HG02970 (cell line): Measurements from ENCODE around the gene NOTO.
"Not testable (repeated sequence)": the region's sequence is repeated elsewhere in the genome, so short reads cannot be mapped to it uniquely, and the experiment has no call there.

Experiments used
- ATAC-seq: cut with Tn5 transposase; IDR thresholded peaks from one replicate; pipeline ENCODE4 v1.9.1; 2021; ENCODE audit warnings: mild to moderate bottlenecking, moderate library complexity, moderate number of reproducible peaks; ENCODE audit not compliant: unreplicated experiment, low FRiP score

The NOTO gene

DNA sequence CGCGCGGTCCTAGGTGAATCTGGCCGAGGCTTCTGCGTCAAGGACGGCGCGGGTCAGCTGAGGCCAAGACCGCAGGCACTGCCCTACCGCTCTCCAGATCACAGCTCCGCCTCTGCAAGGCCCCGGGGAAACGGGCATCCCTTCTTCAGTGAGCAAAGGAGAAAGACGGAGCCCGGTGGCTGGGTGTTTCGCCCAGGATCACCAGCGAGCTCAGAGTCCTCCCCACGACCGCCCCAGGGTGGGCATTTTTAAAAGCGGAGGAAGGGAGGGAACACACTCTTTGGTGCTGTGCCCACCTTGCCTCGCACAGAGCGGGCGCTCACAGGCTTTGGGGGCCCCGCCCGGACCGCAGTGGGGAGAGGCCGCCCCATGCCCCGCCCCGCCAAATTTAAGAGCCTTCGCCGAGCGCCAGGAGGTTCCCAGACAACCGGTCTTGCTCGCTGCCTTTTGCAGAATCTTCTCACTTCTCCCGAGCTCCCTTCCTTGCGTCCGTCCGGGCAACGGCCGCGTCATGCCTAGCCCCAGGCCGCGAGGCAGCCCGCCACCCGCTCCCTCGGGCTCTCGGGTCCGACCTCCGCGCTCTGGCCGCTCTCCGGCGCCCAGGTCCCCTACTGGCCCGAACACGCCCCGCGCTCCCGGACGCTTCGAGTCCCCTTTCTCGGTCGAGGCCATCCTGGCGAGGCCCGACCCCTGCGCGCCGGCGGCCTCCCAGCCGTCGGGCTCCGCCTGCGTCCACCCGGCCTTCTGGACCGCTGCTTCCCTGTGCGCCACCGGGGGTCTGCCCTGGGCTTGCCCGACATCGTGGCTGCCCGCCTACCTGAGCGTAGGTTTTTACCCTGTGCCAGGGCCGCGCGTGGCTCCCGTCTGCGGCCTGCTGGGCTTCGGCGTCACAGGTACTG is at the start of gene NOTO:
NOTO (plus strand) TSS at position 419 of the 899 bp plus-strand sequence; CDS start at position 512, 93 bp downstream.
- ATAC-seq = no peak

- no peak for ATAC-seq
Measured at GRCh38 chr2:73156539-73157124, 45.7 kb upstream of the NOTO start.

DNA sequence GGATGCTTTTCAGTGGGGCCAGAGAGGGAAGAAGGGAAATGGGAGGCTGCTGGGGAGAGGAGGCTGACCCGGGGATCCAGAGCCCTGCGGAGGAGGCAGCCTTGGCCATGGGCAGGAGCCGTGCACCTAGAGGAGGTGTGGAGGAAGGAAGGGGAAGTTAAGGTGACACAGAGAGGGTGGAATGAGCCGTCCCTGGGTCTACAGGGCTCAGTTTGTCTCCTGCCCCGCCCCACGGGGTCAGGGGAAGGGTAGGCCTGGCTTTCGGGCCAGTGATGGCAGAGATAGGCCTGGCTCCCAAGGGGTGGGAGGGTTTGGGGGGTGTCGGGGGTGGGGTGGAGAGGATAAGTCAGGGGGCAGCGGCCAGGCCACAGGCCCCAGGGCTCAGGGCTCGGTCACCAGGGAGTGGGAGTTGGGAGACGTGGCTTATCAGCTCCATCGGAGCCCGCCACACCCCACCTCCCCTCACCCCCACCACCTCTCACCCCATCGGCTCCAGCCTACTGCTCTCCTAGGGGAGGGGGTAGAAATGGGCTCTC is 39.5 kb upstream of the NOTO start:
- ATAC-seq = no peak

- ATAC-seq = peak; percentile 60
Measured at GRCh38 chr2:73163483-73164367, 38.6 kb upstream of the NOTO start.

DNA sequence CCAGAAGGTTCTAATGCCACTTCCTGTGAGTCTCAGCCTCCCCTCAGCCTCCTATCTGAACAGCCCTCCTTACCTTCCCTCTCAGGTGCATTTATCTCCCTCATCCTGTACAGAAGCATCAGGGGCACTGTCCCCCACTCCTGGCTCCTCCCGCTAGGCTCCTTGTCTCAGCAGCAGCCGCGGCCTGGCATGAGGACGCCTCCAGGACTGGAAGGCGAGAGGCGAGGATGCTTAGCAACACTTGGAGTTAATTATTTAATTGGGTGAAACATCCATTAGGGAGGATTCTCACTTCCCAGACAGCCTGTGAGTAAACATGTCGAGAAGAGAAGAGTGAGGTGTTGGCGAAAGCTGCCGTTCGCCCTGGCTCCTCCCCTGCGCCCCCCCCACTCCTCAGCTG is 36.4 kb upstream of the NOTO start:
- ATAC-seq = not testable (repeated sequence)

GRCh38 chr2:73166813-73167212 is 35.6 kb upstream of the NOTO start:
- ATAC-seq = not testable (repeated sequence)

- not testable (repeated sequence) for ATAC-seq
Measured at GRCh38 chr2:73168348-73168747, 34.0 kb upstream of the NOTO start.

DNA sequence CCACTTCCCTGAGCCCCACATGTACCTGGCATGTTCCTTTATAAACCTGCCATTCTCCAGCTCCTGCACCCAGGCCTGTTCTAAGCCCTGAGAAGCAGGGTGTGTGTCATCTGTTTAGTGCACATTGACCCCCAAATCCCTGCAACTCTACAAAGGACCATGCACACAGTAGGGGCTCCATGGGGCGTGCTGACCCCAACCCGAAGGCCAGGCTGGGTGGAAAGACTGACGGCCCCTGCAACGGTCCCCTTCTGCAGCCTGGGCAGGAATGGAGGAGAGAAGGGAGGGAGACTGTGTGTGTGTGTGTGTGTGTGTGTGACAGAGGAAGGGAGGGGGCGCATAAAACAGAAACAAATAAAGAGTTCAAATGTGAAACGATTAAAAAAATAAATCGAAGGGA is 32.0 kb upstream of the NOTO start:
- ATAC-seq = not testable (repeated sequence)

DNA sequence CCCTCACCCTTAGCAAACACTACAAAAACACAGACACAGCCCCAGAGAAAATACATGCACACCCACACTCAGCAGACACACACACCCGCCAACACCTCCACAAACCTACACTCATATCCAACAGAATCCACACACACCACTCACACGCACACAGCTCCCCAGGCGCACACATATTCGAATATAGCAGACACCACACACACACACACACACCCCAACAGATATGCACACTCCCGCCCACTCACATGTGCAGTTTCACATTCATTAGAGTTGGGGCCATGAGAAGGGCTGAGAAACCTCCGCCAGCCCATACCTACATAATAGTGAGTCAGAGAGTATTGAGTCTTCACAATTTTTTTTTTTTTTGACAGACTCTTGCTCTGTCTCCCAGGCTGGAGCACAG is 29.4 kb upstream of the NOTO start:
- ATAC-seq = no peak

GRCh38 chr2:73173781-73174180 is 28.6 kb upstream of the NOTO start:
- ATAC-seq = no peak

DNA sequence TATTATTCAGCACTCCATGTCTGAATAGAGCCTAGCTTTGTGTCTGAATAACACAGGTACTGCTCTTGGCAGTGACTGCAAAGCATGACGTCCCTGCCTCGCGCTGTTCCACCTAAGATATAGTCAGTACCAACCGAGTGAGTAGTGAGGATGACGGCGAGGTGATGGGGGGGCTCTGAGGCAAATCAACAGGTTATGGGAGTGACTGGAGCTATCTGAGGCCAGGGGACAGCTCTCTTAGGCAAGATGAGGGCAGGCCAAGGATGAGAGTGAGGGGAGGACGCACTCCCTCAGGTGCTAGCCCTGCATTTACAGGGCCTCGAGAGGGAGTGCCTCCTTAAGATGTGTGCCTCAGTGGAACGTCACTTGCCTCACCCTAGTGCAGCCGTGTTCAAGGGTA is 28.1 kb upstream of the NOTO start:
- ATAC-seq = no peak

DNA sequence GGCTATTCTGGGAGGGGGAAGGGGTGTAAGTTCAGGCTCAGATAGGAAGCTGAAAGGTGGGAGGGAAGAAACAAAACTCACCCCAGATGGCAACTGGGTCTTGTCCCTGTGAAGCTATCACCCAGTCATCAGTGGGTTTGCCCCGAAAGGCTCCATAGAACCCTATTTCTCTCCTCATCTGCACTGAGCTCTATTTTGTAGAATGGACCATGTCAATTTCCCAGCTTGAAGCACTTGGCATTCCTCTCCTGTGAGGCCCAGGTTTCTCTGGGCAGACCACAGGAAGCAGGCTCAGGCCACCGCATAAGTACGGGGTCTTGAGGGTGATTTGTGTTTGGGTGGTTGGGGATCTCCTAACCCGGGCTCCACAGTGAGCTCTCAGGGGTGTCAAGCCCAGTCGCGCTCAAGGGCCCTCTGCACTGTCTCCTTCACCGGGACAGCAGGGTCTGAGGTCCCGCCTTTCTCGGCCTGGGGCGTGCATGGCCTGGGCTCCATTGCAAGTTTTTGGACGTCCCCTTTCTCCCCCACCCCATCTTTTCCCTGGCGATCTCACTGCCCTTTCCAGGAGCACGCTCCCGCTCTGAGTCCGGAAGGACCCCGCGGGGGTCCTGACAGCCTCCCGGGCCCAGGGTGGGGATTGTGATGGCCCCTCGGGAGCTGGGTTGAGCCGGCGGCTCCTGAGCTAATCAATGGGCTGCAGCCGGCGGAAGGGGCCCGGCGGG is 27.3 kb upstream of the NOTO start:
- no peak for ATAC-seq

- no peak for ATAC-seq
Measured at GRCh38 chr2:73175663-73176204, 26.6 kb upstream of the NOTO start.

DNA sequence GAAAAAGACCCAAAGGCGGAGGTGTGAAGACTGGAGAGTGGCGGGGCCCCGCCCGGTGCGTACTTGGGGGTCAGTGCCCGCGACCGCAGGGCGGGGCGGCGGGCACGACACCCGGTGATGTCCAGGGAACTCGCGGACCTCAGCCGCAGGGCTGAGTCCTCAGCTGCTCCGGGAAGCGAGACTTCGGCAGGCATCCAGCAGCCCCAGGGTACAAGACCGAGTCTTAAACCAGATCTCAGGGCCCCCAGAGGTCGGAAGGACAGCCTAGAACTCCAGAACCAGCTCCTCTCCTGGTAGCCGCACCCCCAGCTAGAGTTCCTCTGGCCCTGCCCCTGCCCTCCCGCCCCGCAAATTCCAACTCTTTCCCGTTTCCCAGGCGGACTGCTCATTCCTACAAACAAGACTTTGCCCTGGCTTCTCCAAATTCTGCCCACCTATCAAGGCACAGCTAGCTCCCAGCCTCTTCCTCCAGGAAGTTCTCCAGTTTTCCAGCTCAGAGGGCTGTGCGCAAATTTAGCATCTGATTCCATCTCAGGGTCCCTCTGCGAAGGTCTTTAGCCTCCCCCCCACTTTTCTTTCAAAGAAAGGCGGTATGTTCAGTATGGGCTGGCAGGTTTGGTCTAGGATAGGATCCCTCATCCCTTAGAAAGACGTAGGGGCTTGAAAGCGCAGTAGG is 26.0 kb upstream of the NOTO start:
- ATAC-seq = no peak

- ATAC-seq = peak; percentile 74
Measured at GRCh38 chr2:73176881-73177644, 25.3 kb upstream of the NOTO start.

- ATAC-seq = no peak
Measured at GRCh38 chr2:73177645-73178255, 24.6 kb upstream of the NOTO start.

DNA sequence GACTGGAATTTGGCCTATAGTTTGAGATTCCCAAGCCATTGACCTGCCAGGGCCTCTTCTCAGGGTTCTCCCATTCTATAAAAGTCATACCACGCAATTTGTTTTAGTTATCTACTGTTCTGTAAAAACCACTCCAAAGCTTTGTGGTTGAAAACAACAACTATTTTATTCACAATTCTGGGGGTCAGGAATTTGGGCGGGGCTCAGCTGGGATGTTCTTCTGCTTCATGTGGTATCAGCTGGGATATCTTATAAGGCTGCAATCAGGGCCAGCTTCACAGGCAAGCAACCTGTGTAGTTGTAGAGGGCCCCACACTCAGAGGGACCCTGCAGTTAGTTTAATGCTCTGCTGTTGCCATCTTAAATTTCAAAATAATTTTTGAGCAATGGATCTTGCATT is 16.4 kb upstream of the NOTO start:
- ATAC-seq = no peak

DNA sequence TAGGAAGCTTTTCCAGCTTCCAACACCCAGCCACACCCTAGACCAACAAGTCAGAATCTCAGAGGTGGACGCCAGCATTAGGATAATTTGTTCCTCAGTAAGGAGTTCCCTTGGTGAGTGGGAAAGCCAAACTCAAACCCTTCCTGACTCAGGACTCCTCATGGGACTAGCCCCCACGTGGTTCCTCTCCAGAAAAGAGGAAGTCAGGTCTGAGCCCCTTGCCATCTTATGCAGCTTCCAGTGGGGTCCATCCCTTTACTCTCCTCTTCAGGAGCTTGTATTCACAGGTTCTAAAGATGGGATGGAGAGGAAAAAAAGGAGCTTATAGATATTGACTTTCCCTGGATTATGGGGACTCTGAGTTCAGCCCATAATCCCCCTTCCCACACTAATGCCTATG is 14.8 kb upstream of the NOTO start:
- no peak for ATAC-seq
